ENCODE data around the gene STXBP1. TPM values are rescaled to one million over a fixed set of nuclear protein-coding genes. Genes with fewer than 3 reads are reported as not detected.

The STXBP1 gene
- total RNA-seq, 2 donors from 2014 or later: 8.2 to 15.8 TPM

DNA sequence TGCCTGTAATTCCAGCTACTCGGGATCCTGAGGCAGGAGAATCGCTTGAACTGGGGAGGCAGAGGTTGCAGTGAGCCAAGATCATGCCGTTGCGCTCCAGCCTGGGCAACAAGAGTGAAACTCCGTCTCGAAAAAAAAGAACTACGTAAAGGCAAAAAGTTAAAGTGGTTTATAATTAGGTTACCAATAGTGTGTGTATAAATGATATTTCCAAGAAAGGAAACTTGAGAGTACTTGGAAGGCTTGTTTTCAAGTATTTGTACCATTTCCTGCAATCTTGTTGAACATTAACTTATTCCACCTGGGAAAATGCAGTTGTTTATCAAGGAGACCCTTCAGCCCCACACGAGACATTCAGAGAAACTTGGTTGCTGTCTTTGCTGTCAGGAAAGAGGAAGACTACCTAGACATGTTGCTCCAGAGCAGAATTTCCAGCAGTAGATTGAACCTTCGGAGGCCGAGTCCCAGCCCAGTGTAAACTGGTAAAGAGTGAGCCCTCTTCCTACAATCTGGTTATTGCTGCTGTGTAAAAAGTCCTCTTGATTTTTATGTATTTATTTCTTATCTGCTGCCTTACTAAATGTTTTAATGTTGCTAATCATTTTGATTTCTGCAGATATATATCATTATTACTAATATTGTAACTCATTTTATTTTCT, 30.1 kb downstream of the STXBP1 start:
- no peaks in the 10 kb centered on the region for H3K36me3 ChIP-seq

DNA sequence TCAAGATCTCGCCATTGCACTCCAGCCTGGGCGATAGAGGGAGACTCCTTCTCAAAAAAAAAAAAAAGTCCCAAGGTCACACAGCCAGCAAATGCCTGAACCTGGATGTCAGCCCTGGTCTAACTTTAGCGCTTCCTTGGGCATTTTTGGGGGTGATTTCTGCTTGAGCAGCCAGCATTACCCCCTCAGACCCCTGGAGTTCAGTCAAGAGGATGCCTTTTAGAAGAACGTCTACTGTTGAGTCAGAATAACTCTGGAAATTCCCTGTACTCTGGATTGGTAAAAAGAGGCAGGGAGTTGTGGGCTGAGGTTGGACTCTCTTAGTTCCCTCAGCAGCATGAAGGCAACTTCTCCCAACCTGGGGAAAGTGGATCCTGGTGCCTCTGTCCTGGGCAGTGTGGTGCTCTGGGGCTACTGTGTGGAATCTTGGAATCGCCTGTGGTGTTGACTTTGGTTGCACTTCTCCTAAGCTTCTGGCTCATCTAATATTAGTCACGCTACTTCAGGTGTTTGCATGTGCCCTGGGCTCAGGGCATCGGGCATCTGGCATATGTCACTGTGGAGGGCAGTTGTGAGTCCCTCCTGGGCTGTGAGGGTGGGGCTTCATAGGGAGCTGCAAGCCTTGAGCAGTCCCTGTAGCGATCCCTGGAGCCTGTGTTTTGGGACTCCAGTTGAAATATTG, 32.2 kb downstream of the STXBP1 start:
- Histone ChIP-seq H3K27me3 (no peaks in the 10 kb centered on the region), H3K9ac (ENCODE audit: low read depth in 2 of 2, low read length in 2 of 2) (no peak overlapping the region), H3K27ac (no peak overlapping the region), H3K4me3 (no peak overlapping the region), H3K9me3 (no peaks in the 10 kb centered on the region), H3K4me1 (no peaks in the 10 kb centered on the region), H3K36me3 (no peaks in the 10 kb centered on the region)
- DNase-seq: no peak
- intact Hi-C loops (cut with DNase I): no loop called here
- TF ChIP-seq, protein P1, sequence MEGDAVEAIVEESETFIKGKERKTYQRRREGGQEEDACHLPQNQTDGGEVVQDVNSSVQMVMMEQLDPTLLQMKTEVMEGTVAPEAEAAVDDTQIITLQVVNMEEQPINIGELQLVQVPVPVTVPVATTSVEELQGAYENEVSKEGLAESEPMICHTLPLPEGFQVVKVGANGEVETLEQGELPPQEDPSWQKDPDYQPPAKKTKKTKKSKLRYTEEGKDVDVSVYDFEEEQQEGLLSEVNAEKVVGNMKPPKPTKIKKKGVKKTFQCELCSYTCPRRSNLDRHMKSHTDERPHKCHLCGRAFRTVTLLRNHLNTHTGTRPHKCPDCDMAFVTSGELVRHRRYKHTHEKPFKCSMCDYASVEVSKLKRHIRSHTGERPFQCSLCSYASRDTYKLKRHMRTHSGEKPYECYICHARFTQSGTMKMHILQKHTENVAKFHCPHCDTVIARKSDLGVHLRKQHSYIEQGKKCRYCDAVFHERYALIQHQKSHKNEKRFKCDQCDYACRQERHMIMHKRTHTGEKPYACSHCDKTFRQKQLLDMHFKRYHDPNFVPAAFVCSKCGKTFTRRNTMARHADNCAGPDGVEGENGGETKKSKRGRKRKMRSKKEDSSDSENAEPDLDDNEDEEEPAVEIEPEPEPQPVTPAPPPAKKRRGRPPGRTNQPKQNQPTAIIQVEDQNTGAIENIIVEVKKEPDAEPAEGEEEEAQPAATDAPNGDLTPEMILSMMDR (IDR thresholded peaks at IDR 0.05): no peak

More for the DNA sequence above, 30.1 kb downstream of the STXBP1 start:
- Histone ChIP-seq H3K9ac (ENCODE audit: low read depth in 2 of 2, low read length in 2 of 2) (no peak overlapping the region), H3K4me1 (peaks cover 5% of the 10 kb centered on the region), H3K27me3 (no peaks in the 10 kb centered on the region), H3K27ac (no peak overlapping the region), H3K9me3 (no peaks in the 10 kb centered on the region), H3K4me3 (no peak overlapping the region)
- no peak for DNase-seq
- TF ChIP-seq, protein P1 (IDR thresholded peaks at IDR 0.05): no peak
- intact Hi-C loops (cut with DNase I): no loop called here

- TF ChIP-seq, protein P1 (IDR thresholded peaks at IDR 0.05): no peak
- Histone ChIP-seq H3K36me3 (no peaks in the 10 kb centered on the region), H3K27ac (no peak overlapping the region), H3K27me3 (no peaks in the 10 kb centered on the region), H3K4me3 (no peak overlapping the region), H3K9me3 (no peaks in the 10 kb centered on the region), H3K9ac (ENCODE audit: low read depth in 2 of 2, low read length in 2 of 2) (no peak overlapping the region), H3K4me1 (no peaks in the 10 kb centered on the region)
- no peak for DNase-seq
- intact Hi-C loops (cut with DNase I): no loop called here
Observed at GRCh38 chr9:127644943-127645342, 32.9 kb downstream of the STXBP1 start.

GRCh38 chr9:127647451-127647850, 35.4 kb downstream of the STXBP1 start:
- no peak overlapping the region for H3K4me3 ChIP-seq
- TF ChIP-seq, protein P1 (IDR thresholded peaks at IDR 0.05): no peak
- no peak overlapping the region for H3K9ac ChIP-seq (ENCODE audit: low read depth in 2 of 2, low read length in 2 of 2)
- no peaks in the 10 kb centered on the region for H3K36me3 ChIP-seq
- H3K27me3 ChIP-seq: no peaks in the 10 kb centered on the region
- no peak overlapping the region for H3K27ac ChIP-seq
- DNase-seq: no peak
- intact Hi-C loops (cut with DNase I): no loop called here
- H3K9me3 ChIP-seq: no peaks in the 10 kb centered on the region
- H3K4me1 ChIP-seq: no peaks in the 10 kb centered on the region

- intact Hi-C loops (cut with DNase I): no loop called here
Observed at GRCh38 chr9:127650518-127650917, 38.4 kb downstream of the STXBP1 start.

More at GRCh38 chr9:127650518-127650917, 38.4 kb downstream of the STXBP1 start:
- DNase-seq: no peak
- Histone ChIP-seq H3K9ac (ENCODE audit: low read depth in 2 of 2, low read length in 2 of 2) (no peak overlapping the region), H3K9me3 (no peaks in the 10 kb centered on the region), H3K27ac (no peak overlapping the region), H3K4me3 (no peak overlapping the region), H3K36me3 (no peaks in the 10 kb centered on the region), H3K4me1 (no peaks in the 10 kb centered on the region), H3K27me3 (no peaks in the 10 kb centered on the region)
- TF ChIP-seq, protein P1 (IDR thresholded peaks at IDR 0.05): no peak
